Islet precursor cell (in vitro differentiated cells): ENCODE results near the gene KRTAP15-1.

ENCODE experiments used
- DNase-seq: peaks from one replicate; pipeline ENCODE4 v3.0.0-alpha.2; 2018

Gene KRTAP15-1, protein sequence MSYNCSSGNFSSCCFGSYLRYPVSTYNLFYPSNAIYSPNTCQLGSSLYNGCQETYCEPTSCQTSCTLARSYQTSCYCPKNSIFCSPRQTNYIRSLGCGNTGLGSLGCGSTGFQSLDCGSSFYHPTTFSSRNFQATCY

DNA sequence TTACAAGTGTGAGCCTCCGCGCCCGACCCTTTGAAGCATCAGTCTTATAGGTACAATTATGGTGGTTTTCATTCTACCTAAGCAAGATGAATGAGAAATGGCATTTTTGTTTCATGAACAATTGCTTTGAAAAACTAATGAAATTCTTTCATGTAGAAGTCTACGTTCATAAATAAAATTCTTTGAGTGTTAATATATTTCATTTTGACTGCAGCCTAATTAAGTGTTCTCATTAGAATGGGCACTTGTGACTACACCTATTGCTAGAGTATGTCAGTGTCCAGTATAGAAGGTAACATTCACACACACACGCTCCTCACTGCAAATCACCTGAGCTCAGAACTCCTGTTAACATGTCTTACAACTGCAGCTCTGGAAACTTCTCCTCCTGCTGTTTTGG is at the start of gene KRTAP15-1:
KRTAP15-1 (plus strand) TSS at position 301 of the 400 bp plus-strand sequence; CDS start at position 354, 53 bp downstream.
- DNase-seq = no peak

DNA sequence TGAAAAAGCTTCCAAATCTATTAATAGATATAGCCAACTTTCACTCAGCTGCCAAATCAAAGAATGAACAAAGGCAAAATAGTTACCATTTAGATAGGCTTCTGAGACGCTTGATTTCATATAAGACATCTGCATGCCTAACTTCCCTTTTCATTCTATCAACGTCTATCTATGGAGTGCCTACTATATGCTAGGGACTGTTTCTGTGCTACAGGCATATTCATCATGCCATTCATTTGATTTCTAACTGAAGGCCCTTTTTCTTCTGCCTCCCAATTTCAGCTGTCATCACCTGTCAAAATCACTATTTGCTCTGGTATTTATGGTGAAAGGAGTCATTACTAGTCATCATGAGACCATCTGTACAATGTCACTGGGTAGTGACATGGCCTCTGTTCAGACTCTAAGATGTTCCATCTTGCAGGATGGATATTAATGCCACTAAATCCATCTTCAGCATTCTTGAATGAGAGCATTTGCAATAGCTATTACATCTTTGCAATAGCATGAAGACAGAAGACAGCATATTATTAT is 48.5 kb upstream of the KRTAP15-1 start:
- DNase-seq = no peak

DNA sequence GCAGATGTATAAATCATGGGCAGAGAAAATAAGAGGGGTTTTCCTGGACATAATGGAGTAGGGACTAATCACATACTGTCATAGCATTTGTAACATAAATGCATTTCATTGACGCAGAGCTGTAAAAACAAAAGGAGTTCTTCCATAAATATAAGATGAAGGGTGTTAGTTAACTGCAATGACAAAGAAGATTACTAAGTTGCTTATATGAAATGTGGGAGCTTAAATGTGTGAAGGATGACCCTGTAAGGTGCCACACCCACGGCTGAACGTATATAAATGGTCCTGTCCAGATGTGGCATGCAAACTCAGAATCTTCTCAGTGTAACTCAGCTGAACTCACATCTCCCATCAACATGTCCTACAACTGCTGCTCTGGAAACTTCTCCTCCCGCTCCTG is 44.3 kb upstream of the KRTAP15-1 start, which contains the start of gene KRTAP13-1:
KRTAP13-1 (plus strand) TSS at position 301 of the 400 bp plus-strand sequence; CDS start at position 357, 56 bp downstream.
- no peak for DNase-seq

DNA sequence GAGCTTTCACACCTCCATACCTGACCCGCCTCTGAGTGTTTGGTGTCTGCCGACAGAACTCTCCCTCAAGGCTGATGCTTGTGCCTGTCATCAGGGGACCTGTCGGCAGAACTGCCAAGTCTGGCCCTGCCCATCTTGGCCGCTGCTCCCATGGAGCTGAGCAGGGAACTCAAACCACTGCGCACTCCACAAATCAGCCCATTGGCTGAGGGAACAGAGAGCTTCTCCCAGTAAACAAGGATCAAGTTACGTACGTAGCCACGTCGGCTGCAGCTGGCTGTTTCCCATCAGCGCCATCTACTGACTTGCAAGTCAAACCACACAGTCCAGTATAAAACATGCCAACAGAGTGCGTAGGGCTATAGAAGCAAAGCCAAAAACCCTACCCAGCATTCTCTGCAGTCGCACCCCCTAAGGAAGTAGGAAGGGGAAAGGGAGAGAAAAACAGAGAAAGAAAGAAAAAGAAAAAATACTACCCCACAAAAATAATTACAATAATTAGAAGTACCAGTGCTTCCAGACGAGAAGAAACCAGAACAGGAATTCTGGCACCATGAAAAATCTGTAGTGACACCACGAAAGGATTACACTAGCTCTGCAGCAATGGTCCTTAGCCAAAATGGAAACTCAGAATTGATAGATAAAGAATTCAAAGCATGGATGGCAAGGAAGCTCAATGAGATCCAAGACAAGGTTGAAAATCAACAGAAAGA is 31.1 kb upstream of the KRTAP15-1 start:
- peak; percentile 98 for DNase-seq

DNA sequence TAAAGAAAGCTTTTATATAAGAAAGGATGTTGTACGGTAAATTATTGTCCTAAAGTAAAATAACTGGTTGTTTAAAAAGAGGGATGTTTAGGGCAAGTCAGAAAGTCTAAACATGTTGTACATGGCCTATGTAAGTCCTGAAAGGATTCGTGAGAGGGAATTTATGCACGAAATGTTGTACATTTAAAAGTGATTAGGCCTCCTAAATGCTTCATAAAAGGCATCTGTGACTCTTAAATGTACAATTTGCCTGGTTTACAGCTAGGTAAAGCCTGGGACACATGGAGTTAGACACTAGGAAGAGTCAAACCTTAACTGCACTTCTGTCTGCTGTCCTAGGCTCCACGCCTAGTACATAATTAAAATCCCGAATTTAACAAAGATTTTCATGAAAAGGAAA is 24.1 kb upstream of the KRTAP15-1 start:
- no peak for DNase-seq

DNA sequence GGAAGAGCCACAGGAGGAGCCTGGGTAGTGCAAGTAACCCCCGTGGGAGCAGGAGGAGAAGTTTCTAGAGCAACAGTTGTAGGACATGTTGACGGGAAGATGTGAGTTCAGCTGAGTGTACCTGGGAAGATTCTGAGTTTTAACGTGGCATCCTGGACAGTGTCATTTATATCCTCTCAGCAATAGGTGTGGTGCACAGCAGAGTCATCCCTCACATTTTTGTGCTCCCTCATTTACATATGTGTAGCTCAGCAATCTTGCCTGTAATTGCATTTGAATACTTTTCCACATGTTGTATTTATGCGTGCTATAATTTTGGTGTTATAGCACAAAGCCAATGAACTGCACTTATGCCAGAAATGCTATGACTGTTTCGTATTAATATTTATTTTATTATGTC is 14.2 kb upstream of the KRTAP15-1 start, which contains the start of gene KRTAP13-3:
KRTAP13-3 (minus strand) TSS at position 101 of the 400 bp plus-strand sequence; CDS start at position 87, 14 bp downstream.
- DNase-seq = no peak

DNA sequence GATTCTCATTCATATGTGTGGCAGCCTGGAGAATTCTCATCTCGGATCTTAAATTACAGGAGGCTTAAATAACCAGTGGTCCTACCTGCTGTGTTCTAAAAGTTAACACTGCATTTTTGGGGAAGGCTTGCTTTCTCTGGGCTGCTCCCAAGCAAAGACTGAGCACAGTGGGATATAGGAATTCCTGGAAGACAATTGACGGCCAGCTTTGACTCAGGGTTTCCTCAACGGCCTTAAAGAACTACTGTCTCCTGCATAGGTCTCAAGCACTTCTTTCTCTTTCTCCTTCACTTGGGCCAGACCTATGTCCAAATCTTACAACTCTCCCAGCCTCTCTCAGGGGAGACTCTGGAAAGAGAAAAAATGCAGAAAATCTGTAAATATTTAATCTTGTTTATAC is 13.3 kb upstream of the KRTAP15-1 start:
- DNase-seq = no peak

DNA sequence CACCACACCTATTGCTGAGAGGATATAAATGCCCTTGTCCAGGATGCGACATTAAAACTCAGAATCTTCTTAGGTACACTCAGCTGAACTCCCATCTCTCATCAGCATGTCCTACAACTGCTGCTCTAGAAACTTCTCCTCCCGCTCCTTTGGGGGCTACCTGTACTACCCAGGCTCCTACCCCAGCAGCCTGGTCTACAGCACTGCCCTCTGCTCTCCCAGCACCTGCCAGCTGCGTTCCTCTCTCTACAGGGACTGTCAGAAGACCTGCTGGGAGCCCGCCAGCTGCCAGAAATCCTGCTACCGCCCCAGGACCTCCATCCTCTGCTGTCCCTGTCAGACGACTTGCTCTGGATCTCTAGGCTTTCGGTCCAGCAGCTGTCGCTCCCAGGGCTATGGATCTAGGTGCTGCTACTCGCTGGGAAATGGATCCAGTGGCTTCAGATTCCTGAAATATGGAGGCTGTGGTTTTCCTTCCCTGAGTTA is 9.9 kb upstream of the KRTAP15-1 start, which contains the start of gene KRTAP13-4:
KRTAP13-4 (plus strand) TSS at position 51 of the 486 bp plus-strand sequence; CDS start at position 107, 56 bp downstream.
- DNase-seq = no peak

DNA sequence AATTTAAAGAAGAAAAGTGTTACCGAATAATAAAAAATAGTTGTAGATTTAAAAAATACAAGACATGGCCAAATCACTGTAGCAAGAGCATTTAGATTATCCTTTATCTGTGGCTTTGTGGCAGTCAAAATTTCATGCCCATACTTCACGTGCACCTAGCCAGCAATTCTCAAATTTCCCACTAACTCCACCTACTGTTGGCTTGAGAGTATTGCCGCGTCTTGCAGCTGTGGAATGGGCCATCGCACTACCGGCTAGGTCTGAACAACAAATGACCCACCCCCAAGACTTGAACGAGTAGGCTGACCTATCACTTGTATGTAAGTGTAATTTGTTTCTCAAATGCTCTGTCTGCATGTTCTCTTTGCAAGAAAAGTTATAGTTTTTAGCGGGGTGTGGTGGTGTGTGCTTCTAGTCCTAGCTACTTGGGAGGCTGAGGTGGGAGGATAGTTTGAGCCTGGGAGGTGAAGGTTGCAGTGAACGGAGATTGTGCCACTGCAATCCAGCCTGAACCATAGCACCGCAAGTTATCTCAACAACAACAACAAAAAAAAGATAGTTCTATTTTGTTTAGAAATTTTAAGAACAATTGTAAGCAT is 5.9 kb upstream of the KRTAP15-1 start:
- peak; percentile 79 for DNase-seq

DNA sequence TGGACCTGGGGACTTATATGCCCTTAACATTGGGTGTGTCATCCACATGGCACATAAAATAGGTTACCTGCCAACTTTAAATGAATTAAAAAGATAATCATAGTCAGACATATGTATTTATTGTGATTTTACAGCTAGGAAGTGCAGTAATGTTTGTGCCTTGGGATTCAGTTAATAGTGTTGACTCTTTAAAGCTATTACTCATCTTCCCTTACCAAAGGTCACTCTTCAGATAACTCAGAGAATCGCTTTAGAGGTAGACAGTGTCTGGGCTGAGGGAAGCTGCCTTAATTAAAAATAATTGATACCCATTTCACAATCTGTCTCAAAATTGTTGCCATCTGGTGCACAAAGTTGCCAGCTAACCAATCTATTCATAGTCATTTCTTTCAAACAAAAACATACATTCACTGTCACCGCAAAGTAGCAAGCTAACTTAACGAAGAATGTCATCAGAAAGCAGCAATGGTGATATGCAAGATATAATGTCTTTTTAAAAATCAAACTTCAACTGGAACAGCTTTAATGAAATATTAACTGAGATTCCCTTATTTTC is 3.0 kb upstream of the KRTAP15-1 start:
- DNase-seq = no peak

DNA sequence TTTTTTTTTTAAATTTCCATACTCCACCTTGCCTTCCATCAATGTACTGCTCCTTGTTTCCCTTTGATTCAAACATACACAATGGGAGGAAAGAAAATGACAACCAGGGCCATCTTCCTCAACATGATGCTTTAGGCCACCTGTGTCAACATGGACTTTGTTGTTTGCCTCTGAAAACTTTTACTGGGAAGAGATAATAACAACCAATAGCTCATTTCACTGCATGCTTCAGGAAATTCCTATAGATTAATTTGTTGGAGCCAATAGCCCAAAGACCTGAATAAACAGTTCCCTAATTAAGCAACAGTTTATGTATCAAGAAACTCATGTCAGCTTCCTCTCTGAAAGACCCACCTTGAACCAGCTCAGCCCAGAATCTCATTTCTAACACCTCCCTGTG is 3.2 kb downstream of the KRTAP15-1 start:
- DNase-seq = no peak

DNA sequence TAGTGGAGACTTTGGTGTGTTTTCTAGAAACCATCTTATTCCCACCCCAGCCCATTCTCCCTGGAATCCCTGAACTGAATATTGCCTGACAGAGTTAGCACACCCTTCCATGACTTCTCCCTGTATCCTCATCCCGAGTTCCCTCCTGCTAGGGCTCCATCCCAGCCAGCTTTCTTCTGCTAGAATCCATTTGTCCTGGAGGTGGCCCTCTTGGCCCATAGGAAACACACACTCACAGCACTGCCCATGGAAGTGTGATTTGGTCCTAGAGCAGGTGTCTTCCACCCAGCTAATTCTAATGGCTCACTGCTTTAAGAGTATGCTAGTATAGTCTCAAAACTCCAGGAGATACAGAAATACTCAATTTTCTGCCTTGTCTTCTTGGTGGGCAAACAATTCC is 4.1 kb downstream of the KRTAP15-1 start:
- DNase-seq = no peak

DNA sequence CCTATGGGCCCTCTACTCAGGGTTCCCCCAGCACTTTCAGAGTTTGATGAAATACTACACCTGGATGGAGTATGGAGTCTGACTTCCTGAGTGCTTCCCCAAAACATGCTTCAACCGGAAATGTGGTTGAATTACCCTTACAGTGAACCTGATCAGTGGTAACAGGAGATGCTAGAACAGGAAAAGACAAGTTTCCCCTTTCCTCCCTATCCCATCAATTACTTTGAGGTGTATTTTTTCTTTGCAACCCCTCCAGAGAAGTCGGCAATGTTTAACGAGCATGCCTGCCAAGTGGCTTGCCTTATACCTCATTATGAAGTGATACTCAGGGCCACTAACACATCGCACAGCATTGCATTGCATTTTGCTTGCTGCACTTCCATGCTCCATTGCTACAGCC is 7.0 kb downstream of the KRTAP15-1 start:
- DNase-seq = no peak

DNA sequence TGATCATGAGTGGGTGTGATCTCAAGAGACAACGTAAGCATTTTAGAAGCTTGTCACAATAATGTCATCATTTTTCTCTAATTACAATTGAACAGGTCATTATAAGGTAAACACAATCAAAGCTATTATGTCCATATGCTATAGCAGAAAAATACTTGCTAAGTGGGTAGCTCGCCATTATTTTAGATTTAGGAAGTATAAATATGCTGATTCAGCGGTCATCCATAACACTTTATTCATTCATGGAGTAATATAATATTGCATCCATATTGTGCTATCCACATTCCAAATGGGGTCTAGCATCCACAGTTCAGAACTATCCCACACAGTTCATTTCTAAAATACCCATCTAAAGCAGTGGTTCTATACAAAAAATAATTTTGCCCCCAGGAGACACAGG is 8.4 kb downstream of the KRTAP15-1 start:
- DNase-seq = no peak

DNA sequence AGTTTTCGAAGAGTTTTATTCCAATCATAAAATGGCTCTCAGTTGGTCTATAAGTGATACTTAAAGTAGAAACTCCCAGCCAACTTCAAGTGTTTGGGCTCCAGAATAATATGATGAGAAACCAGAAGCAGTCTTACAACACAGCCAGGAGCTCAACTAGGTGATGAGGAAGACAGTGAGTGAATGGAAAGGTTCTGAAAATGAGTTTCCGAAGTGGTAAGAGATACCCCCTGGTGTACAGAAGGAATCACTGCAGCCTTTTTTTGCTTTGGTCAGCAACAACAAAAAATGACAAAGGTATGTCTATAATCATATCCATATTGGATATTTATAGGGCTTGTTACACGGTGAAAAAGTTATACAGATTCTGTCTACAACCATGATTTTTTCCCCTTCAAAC is 23.6 kb downstream of the KRTAP15-1 start:
- DNase-seq = no peak

DNA sequence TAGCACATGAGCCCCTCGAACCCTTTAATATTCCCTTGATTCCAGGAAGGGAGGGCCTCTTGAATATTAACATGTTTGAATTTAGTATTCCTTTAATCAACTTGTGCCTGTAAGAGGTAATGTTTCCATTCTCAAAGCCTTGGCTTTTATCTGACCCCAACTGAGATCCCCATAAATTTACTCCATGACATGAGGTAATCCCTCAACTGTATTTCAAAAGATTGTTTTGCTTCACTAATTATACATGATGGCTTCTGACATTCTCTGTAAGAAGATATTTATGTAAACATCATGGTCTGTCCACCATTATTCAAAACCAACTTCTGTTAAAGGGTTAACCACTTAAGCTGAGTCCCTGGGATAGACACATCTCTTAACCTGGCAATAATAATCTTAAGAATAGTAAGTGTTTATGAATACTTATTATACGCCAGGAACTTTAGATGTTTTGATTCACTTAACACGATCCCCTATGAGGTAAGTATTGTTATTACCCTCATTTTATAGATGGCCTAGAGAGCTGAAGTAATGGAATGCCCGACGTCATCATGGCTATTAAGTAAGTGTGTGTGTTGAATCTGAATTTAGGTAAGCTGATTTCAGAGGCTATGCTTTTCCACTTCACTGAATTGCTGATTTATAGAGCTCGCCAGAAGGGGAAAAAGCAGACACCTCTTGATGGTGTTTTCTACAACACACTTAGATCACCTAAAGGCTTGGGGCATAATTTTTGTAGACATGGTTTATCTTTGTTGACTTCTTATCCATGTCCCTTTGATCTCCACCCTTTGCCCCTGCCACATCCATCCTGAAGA is 29.0 kb downstream of the KRTAP15-1 start:
- DNase-seq = no peak

DNA sequence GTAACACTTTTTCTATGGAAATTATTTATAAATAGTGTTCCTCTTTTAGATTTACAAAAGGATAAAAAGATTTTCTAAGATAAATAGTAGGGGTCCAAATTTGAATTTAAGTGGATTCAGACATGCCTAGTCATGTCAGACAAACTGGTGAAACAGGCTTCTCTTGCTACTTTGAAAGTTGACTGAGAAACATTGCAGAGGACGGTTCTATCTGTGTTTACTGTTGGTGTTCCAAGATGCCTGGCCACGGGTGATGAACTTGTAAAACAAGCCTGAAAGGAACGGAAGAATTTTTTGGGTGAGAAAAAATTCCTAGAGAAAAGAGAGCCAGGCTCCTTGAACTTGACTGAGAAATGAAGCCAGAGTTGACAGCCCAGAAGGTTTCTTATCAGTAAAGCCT is 37.9 kb downstream of the KRTAP15-1 start:
- peak; percentile 55 for DNase-seq

DNA sequence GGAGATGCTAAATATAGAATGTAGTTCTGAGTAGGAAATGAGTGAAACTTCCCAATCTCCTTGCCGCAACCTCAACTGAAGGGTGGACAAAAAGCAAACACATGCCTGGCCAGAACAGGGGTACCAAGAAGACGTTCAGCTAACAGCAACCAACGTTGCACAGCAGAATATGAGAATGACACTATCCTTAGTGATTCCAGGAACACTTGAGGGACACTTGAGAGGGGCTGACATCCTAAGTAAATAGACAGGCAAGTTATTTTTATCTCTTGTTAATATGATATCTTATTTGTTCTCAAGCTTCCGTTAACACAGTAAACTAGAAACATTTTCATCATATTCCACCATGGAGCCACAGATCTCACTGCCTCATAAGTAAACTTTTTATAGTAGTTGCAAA is 39.2 kb downstream of the KRTAP15-1 start:
- DNase-seq = no peak

DNA sequence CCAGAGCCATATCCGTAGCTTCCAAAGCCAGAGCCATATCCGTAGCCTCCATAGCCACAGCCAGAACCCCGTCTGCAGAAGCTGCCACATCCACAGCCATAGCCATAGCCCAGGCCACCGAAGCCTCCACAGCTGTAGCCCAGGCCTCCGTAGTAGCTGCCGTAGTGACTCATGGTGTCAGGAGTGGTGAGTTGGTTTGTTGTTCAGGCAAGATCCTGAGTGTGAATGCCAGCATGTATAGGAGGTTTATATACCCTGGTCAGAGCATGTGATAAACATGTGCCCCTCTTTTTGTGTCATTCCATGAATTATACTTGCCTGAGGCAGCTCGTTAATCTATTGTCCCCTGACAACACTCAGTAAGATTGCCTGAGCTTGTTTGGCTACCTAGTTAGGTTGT is 40.1 kb downstream of the KRTAP15-1 start, which contains the start of gene KRTAP19-1:
KRTAP19-1 (minus strand) TSS at position 223 of the 400 bp plus-strand sequence; CDS start at position 173, 50 bp downstream.
- peak; percentile 76 for DNase-seq

DNA sequence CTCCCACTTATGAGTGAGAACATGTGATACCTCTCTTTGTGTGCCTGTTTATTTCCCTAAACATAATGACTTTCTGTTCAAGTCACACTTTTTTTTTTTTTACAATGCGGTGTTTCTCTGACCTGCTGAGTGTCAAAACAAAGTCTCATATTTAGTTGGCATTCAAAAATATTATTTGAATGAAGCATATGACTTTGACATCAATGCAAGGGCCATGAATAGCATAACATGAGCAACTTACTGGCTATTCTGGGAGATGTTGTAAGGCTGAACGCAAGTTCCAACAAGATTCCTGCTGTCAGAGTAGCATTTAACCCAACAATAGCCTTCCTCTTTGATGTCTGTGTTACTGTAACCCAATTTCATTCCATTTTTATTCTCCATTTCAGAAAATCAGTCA is 42.1 kb downstream of the KRTAP15-1 start:
- no peak for DNase-seq

DNA sequence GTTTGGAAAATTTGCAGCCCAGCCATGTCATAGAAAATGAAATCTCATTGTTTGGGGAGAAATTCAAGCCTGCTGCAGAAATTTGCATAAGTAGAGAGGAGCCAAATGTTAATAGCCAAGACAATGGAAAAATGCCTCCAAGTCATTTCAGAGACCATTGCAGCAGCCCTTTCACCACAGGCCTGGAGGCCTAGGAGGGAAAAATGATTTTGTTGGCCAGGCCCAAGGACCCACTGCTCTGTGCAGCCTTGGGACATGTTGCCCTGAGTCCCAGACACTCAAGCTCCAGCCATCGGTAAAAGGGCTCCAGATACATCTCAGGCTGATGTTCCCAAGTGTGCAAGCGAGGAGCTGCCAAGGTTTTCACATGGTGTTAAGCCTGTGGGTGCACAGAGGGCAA is 46.1 kb downstream of the KRTAP15-1 start:
- DNase-seq = no peak

DNA sequence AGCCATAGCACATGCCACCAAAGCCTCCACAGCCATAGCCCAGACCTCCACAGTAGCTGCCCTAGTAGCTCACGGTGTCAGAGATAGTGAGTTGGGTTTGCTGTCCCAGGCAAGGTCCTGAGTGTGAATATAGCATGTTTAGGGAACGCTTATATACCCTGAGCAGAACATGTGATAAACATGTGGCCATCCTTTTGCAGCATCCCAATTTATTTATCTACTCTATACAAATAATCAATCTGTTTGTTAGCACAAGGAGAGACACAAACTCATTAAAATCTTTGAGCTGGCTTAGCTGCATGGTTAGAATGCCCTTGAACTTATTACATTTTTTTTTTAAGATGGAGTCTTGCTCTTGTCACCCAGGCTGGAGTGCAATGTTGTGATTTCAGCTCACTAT is 47.3 kb downstream of the KRTAP15-1 start, which contains the start of gene KRTAP19-2:
KRTAP19-2 (minus strand) TSS at position 101 of the 400 bp plus-strand sequence; CDS start at position 13, 88 bp downstream.
- DNase-seq = no peak
